ENCODE measurements around the gene CCBE1.

Gene CCBE1

GRCh38 chr18:59432803-59433597 lies 264.2 kb downstream of the CCBE1 start:
- Histone ChIP-seq H3K4me3 (ENCODE audit: low read depth in 1 of 5, low read length in 5 of 5) (no peak overlapping the region), H3K27ac (ENCODE audit: low read depth, low read length) (no peak overlapping the region), H3K9me3 (ENCODE audit: control insufficient read depth in 5 of 5, low read length in 5 of 5) (no peaks in the 10 kb centered on the region), H3K27me3 (ENCODE audit: control insufficient read depth in 5 of 5, insufficient read depth in 4 of 5, low read length in 5 of 5) (peaks cover 0 to 6% (median 0%) of the 10 kb centered on the region in 5 donors), H3K36me3 (ENCODE audit: control insufficient read depth in 5 of 5, insufficient read depth in 5 of 5, low read length in 5 of 5) (no peaks in the 10 kb centered on the region), H3K9ac (ENCODE audit: low read length in 5 of 5) (no peak overlapping the region), H3K4me1 (ENCODE audit: control insufficient read depth in 5 of 5, insufficient read depth in 5 of 5, low read length in 5 of 5) (peaks cover 0 to 4% (median 0%) of the 10 kb centered on the region in 5 donors)

DNA sequence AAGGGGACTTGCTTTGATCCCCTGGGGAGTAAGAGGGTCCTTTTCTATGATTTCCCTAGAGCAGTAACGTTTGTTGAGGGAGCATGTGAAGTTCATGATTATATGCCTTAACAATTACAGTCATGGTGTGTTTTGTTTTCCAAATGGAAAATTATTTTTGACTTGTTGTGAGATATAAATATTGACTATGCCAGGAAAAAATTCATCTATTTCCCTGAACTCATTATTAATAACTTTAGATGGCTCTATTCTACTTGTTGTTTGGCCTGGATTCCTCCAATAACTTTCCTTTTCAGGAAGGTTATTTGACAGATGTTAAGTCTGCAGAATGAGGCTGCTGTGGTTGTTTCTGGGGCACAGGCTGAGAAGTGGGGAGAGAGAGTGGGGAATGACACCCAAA lies 266.1 kb downstream of the CCBE1 start:
- H3K9ac ChIP-seq (ENCODE audit: low read length in 5 of 5): no peak overlapping the region
- no peaks in the 10 kb centered on the region for H3K36me3 ChIP-seq (ENCODE audit: control insufficient read depth in 5 of 5, insufficient read depth in 5 of 5, low read length in 5 of 5)
- H3K27me3 ChIP-seq (ENCODE audit: control insufficient read depth in 5 of 5, insufficient read depth in 4 of 5, low read length in 5 of 5): peaks cover 0 to 6% (median 0%) of the 10 kb centered on the region in 5 donors
- peaks cover 0 to 4% (median 0%) of the 10 kb centered on the region in 5 donors for H3K4me1 ChIP-seq (ENCODE audit: control insufficient read depth in 5 of 5, insufficient read depth in 5 of 5, low read length in 5 of 5)
- no peaks in the 10 kb centered on the region for H3K9me3 ChIP-seq (ENCODE audit: control insufficient read depth in 5 of 5, low read length in 5 of 5)
- H3K27ac ChIP-seq (ENCODE audit: low read depth, low read length): no peak overlapping the region
- no peak overlapping the region for H3K4me3 ChIP-seq (ENCODE audit: low read depth in 1 of 5, low read length in 5 of 5)

DNA sequence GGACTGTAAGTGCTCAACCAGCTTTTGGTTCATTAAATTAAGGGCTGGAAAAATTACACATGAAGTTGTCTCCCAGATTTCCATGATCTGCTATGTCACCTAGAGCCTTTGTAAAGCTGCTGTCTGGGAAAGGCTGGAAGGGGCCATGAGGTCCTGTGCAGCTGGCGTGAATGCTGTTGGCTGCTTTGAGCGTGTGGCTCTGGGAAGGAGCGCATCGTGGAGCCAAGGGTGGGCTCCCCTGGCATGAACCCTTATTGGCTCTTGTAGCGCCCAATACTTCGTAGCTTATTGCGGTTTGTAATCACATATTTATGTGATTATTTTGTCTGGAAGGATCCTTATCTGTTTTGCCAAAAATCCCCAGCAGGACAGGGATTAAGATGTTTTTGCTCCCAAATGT lies 267.6 kb downstream of the CCBE1 start:
- Histone ChIP-seq H3K9ac (ENCODE audit: low read length in 5 of 5) (no peak overlapping the region), H3K27me3 (ENCODE audit: control insufficient read depth in 5 of 5, insufficient read depth in 4 of 5, low read length in 5 of 5) (peaks cover 0 to 6% (median 0%) of the 10 kb centered on the region in 5 donors), H3K27ac (ENCODE audit: low read depth, low read length) (no peak overlapping the region), H3K4me3 (ENCODE audit: low read depth in 1 of 5, low read length in 5 of 5) (no peak overlapping the region), H3K36me3 (ENCODE audit: control insufficient read depth in 5 of 5, insufficient read depth in 5 of 5, low read length in 5 of 5) (no peaks in the 10 kb centered on the region), H3K9me3 (ENCODE audit: control insufficient read depth in 5 of 5, low read length in 5 of 5) (no peaks in the 10 kb centered on the region), H3K4me1 (ENCODE audit: control insufficient read depth in 5 of 5, insufficient read depth in 5 of 5, low read length in 5 of 5) (peaks cover 0 to 4% (median 0%) of the 10 kb centered on the region in 5 donors)

DNA sequence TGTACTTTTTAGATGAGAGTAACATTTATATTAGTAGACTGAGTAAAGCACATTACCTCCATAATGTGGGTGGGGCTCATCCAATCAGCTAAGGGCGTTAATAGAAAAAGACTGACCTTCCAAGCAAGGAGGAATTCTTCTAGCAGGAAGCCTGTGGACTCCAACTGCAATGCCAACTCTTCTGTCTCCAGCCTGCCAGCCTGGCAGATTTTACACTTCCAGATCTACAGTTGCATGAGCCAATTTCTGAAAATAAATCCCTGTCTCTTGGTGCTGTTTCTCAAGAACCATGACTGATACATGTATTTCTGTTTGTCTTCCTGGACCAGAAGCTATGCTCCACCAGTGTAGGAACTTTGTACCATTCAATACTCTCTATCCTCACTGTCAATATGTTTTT lies 269.2 kb downstream of the CCBE1 start:
- H3K27me3 ChIP-seq (ENCODE audit: control insufficient read depth in 5 of 5, insufficient read depth in 4 of 5, low read length in 5 of 5): peaks cover 0 to 6% (median 0%) of the 10 kb centered on the region in 5 donors
- no peak overlapping the region for H3K27ac ChIP-seq (ENCODE audit: low read depth, low read length)
- peaks cover 0 to 11% (median 2%) of the 10 kb centered on the region in 5 donors for H3K4me1 ChIP-seq (ENCODE audit: control insufficient read depth in 5 of 5, insufficient read depth in 5 of 5, low read length in 5 of 5)
- no peaks in the 10 kb centered on the region for H3K9me3 ChIP-seq (ENCODE audit: control insufficient read depth in 5 of 5, low read length in 5 of 5)
- H3K9ac ChIP-seq (ENCODE audit: low read length in 5 of 5): no peak overlapping the region
- H3K36me3 ChIP-seq (ENCODE audit: control insufficient read depth in 5 of 5, insufficient read depth in 5 of 5, low read length in 5 of 5): no peaks in the 10 kb centered on the region
- no peak overlapping the region for H3K4me3 ChIP-seq (ENCODE audit: low read depth in 1 of 5, low read length in 5 of 5)

DNA sequence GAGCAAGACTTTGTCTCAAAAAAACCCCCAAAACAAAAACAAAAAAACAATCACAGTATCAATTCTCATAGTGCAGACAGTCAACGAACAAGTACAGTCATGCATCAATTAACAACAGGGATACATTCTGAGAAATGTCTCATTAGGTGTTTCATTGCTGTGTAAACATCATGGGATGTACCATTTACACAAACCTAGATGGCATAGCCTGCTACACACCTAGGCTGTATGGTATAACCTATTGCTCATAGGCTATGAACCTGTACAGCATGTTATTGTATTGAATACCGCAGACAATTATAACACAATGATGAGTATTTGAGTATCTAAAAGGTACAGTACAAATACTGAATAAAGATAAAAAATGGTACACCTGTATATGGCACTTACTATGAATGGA lies 270.4 kb downstream of the CCBE1 start:
- Histone ChIP-seq H3K27ac (ENCODE audit: low read depth, low read length) (no peak overlapping the region), H3K4me1 (ENCODE audit: control insufficient read depth in 5 of 5, insufficient read depth in 5 of 5, low read length in 5 of 5) (peaks cover 0 to 11% (median 2%) of the 10 kb centered on the region in 5 donors), H3K9ac (ENCODE audit: low read length in 5 of 5) (no peak overlapping the region), H3K9me3 (ENCODE audit: control insufficient read depth in 5 of 5, low read length in 5 of 5) (no peaks in the 10 kb centered on the region), H3K4me3 (ENCODE audit: low read depth in 1 of 5, low read length in 5 of 5) (no peak overlapping the region), H3K27me3 (ENCODE audit: control insufficient read depth in 5 of 5, insufficient read depth in 4 of 5, low read length in 5 of 5) (peaks cover 0 to 8% (median 0%) of the 10 kb centered on the region in 5 donors), H3K36me3 (ENCODE audit: control insufficient read depth in 5 of 5, insufficient read depth in 5 of 5, low read length in 5 of 5) (no peaks in the 10 kb centered on the region)

DNA sequence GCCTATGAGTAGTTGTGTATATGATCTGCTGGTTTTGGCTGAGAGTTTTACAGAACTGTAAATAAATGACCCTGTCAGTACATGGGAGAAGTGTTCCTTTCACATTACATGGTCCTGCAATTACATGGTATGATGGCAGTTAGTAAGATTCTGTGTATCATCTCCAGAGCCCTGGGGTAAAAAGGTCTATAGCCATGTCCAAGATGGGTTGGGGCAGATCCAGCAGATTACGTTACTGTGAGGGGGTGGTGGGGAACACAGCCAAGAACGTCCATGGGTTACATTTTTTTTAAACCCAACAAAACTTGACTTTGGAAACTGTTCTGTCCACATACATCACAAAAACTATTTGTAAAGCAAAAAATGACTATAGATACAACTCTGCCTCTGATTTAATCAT lies 274.0 kb downstream of the CCBE1 start:
- Histone ChIP-seq H3K36me3 (ENCODE audit: control insufficient read depth in 5 of 5, insufficient read depth in 5 of 5, low read length in 5 of 5) (no peaks in the 10 kb centered on the region), H3K9me3 (ENCODE audit: control insufficient read depth in 5 of 5, low read length in 5 of 5) (no peaks in the 10 kb centered on the region), H3K27me3 (ENCODE audit: control insufficient read depth in 5 of 5, insufficient read depth in 4 of 5, low read length in 5 of 5) (peaks cover 0 to 2% (median 0%) of the 10 kb centered on the region in 5 donors), H3K4me3 (ENCODE audit: low read depth in 1 of 5, low read length in 5 of 5) (no peak overlapping the region), H3K9ac (ENCODE audit: low read length in 5 of 5) (no peak overlapping the region), H3K4me1 (ENCODE audit: control insufficient read depth in 5 of 5, insufficient read depth in 5 of 5, low read length in 5 of 5) (peaks cover 0 to 23% (median 6%) of the 10 kb centered on the region in 5 donors), H3K27ac (ENCODE audit: low read depth, low read length) (no peak overlapping the region)

- H3K27ac ChIP-seq (ENCODE audit: low read depth, low read length): no peak overlapping the region
- H3K36me3 ChIP-seq (ENCODE audit: control insufficient read depth in 5 of 5, insufficient read depth in 5 of 5, low read length in 5 of 5): no peaks in the 10 kb centered on the region
- peaks cover 0 to 2% (median 0%) of the 10 kb centered on the region in 5 donors for H3K27me3 ChIP-seq (ENCODE audit: control insufficient read depth in 5 of 5, insufficient read depth in 4 of 5, low read length in 5 of 5)
- H3K4me1 ChIP-seq (ENCODE audit: control insufficient read depth in 5 of 5, insufficient read depth in 5 of 5, low read length in 5 of 5): peaks cover 0 to 24% (median 6%) of the 10 kb centered on the region in 5 donors
- H3K9me3 ChIP-seq (ENCODE audit: control insufficient read depth in 5 of 5, low read length in 5 of 5): no peaks in the 10 kb centered on the region
- H3K9ac ChIP-seq (ENCODE audit: low read length in 5 of 5): no peak overlapping the region
- no peak overlapping the region for H3K4me3 ChIP-seq (ENCODE audit: low read depth in 1 of 5, low read length in 5 of 5)
Measured at GRCh38 chr18:59420244-59420643, 277.0 kb downstream of the CCBE1 start.

GRCh38 chr18:59419386-59419785 lies 277.8 kb downstream of the CCBE1 start:
- H3K9ac ChIP-seq (ENCODE audit: low read length in 5 of 5): no peak overlapping the region
- no peaks in the 10 kb centered on the region for H3K36me3 ChIP-seq (ENCODE audit: control insufficient read depth in 5 of 5, insufficient read depth in 5 of 5, low read length in 5 of 5)
- H3K27me3 ChIP-seq (ENCODE audit: control insufficient read depth in 5 of 5, insufficient read depth in 4 of 5, low read length in 5 of 5): peaks cover 0 to 2% (median 0%) of the 10 kb centered on the region in 5 donors
- no peak overlapping the region for H3K27ac ChIP-seq (ENCODE audit: low read depth, low read length)
- H3K9me3 ChIP-seq (ENCODE audit: control insufficient read depth in 5 of 5, low read length in 5 of 5): no peaks in the 10 kb centered on the region
- H3K4me1 ChIP-seq (ENCODE audit: control insufficient read depth in 5 of 5, insufficient read depth in 5 of 5, low read length in 5 of 5): peaks cover 0 to 24% (median 6%) of the 10 kb centered on the region in 5 donors
- no peak overlapping the region for H3K4me3 ChIP-seq (ENCODE audit: low read depth in 1 of 5, low read length in 5 of 5)

GRCh38 chr18:59416818-59417217 lies 280.4 kb downstream of the CCBE1 start:
- Histone ChIP-seq H3K27ac (ENCODE audit: low read depth, low read length) (no peak overlapping the region), H3K4me1 (ENCODE audit: control insufficient read depth in 5 of 5, insufficient read depth in 5 of 5, low read length in 5 of 5) (peaks cover 0 to 20% (median 6%) of the 10 kb centered on the region in 5 donors), H3K27me3 (ENCODE audit: control insufficient read depth in 5 of 5, insufficient read depth in 4 of 5, low read length in 5 of 5) (no peaks in the 10 kb centered on the region), H3K4me3 (ENCODE audit: low read depth in 1 of 5, low read length in 5 of 5) (no peak overlapping the region), H3K9ac (ENCODE audit: low read length in 5 of 5) (no peak overlapping the region), H3K36me3 (ENCODE audit: control insufficient read depth in 5 of 5, insufficient read depth in 5 of 5, low read length in 5 of 5) (no peaks in the 10 kb centered on the region), H3K9me3 (ENCODE audit: control insufficient read depth in 5 of 5, low read length in 5 of 5) (no peaks in the 10 kb centered on the region)

GRCh38 chr18:59414111-59414653 lies 283.0 kb downstream of the CCBE1 start:
- Histone ChIP-seq H3K4me1 (ENCODE audit: control insufficient read depth in 5 of 5, insufficient read depth in 5 of 5, low read length in 5 of 5) (peaks cover 0 to 10% (median 2%) of the 10 kb centered on the region in 5 donors), H3K27ac (ENCODE audit: low read depth, low read length) (no peak overlapping the region), H3K9ac (ENCODE audit: low read length in 5 of 5) (no peak overlapping the region), H3K9me3 (ENCODE audit: control insufficient read depth in 5 of 5, low read length in 5 of 5) (no peaks in the 10 kb centered on the region), H3K27me3 (ENCODE audit: control insufficient read depth in 5 of 5, insufficient read depth in 4 of 5, low read length in 5 of 5) (no peaks in the 10 kb centered on the region), H3K4me3 (ENCODE audit: low read depth in 1 of 5, low read length in 5 of 5) (no peak overlapping the region), H3K36me3 (ENCODE audit: control insufficient read depth in 5 of 5, insufficient read depth in 5 of 5, low read length in 5 of 5) (no peaks in the 10 kb centered on the region)
